ENCODE results near the gene RIMKLA.

The RIMKLA gene

GRCh38 chr1:42335809-42336518, 44.6 kb upstream of the RIMKLA start:
- peak overlapping the region; percentile 90 for H3K27ac Mint-ChIP-seq
- H3K4me3 Mint-ChIP-seq: peak overlapping the region; percentile 86
- TF ChIP-seq, protein P1, sequence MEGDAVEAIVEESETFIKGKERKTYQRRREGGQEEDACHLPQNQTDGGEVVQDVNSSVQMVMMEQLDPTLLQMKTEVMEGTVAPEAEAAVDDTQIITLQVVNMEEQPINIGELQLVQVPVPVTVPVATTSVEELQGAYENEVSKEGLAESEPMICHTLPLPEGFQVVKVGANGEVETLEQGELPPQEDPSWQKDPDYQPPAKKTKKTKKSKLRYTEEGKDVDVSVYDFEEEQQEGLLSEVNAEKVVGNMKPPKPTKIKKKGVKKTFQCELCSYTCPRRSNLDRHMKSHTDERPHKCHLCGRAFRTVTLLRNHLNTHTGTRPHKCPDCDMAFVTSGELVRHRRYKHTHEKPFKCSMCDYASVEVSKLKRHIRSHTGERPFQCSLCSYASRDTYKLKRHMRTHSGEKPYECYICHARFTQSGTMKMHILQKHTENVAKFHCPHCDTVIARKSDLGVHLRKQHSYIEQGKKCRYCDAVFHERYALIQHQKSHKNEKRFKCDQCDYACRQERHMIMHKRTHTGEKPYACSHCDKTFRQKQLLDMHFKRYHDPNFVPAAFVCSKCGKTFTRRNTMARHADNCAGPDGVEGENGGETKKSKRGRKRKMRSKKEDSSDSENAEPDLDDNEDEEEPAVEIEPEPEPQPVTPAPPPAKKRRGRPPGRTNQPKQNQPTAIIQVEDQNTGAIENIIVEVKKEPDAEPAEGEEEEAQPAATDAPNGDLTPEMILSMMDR (IDR thresholded peaks at IDR 0.05): no peak
- no peaks in the 10 kb centered on the region for H3K27me3 Mint-ChIP-seq (ENCODE audit: low read depth, poor library complexity)
- H3K4me1 Mint-ChIP-seq: peaks cover 60% of the 10 kb centered on the region
- peaks cover 10% of the 10 kb centered on the region for H3K36me3 Mint-ChIP-seq (ENCODE audit: low read depth)
- no peaks in the 10 kb centered on the region for H3K9me3 Mint-ChIP-seq
- DNase-seq: no peak

GRCh38 chr1:42336978-42337377, 43.6 kb upstream of the RIMKLA start:
- Mint-ChIP-seq H3K4me3 (peak overlapping the region; percentile 17), H3K27me3 (ENCODE audit: low read depth, poor library complexity) (no peaks in the 10 kb centered on the region), H3K9me3 (no peaks in the 10 kb centered on the region), H3K27ac (peak overlapping the region; percentile 24), H3K36me3 (ENCODE audit: low read depth) (peaks cover 6% of the 10 kb centered on the region), H3K4me1 (peaks cover 61% of the 10 kb centered on the region)
- TF ChIP-seq, protein P1 (IDR thresholded peaks at IDR 0.05): no peak
- DNase-seq: no peak

DNA sequence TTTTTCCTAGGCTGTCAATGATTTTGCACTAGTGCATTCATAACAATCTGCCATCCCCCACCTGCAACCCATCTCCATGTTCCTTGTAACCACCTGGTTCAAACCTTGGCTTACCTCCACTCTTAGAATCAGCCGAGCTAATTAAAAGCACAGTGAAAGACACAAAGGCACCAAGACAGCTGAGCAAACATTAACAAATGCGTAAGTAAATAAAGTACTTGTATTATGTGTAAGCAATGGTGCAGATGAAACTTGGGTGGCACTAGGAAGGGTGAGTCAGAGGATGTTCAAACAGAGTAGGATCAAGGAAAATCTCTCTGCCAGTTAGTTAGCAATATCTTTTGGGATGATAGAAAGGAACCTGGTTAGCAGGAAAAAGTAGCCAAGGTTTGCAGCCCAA, 40.5 kb upstream of the RIMKLA start:
- H3K4me1 Mint-ChIP-seq: peaks cover 39% of the 10 kb centered on the region
- no peaks in the 10 kb centered on the region for H3K9me3 Mint-ChIP-seq
- H3K27me3 Mint-ChIP-seq (ENCODE audit: low read depth, poor library complexity): no peaks in the 10 kb centered on the region
- no peak overlapping the region for H3K27ac Mint-ChIP-seq
- H3K36me3 Mint-ChIP-seq (ENCODE audit: low read depth): no peaks in the 10 kb centered on the region
- no peak for DNase-seq
- H3K4me3 Mint-ChIP-seq: no peak overlapping the region
- TF ChIP-seq, protein P1 (IDR thresholded peaks at IDR 0.05): no peak

DNA sequence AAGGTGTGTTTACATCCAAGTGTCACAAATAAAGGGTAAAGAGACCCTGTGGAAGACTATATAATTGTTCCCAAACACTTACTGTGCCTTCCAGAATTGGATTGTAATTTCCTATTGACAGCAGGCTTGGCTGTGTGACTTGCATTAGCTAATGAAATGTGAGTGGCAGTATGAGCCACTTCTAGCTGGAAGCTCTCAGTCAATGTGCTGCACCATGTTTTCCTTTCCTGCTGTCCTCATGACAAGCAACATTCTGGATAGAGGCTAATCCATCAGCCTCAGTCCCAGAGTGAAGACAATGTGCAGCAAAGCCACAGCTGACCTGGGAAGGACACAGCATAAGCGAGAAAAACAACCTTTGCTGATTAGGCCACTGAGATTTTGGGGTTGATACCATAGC, 39.7 kb upstream of the RIMKLA start:
- Mint-ChIP-seq H3K36me3 (ENCODE audit: low read depth) (no peaks in the 10 kb centered on the region), H3K27me3 (ENCODE audit: low read depth, poor library complexity) (no peaks in the 10 kb centered on the region), H3K27ac (no peak overlapping the region), H3K9me3 (no peaks in the 10 kb centered on the region), H3K4me3 (no peak overlapping the region), H3K4me1 (peaks cover 37% of the 10 kb centered on the region)
- TF ChIP-seq, protein P1 (IDR thresholded peaks at IDR 0.05): no peak
- no peak for DNase-seq

GRCh38 chr1:42343049-42343448, 37.5 kb upstream of the RIMKLA start:
- H3K36me3 Mint-ChIP-seq (ENCODE audit: low read depth): no peaks in the 10 kb centered on the region
- H3K27ac Mint-ChIP-seq: no peak overlapping the region
- TF ChIP-seq, protein P1 (IDR thresholded peaks at IDR 0.05): no peak
- no peaks in the 10 kb centered on the region for H3K9me3 Mint-ChIP-seq
- peaks cover 4% of the 10 kb centered on the region for H3K27me3 Mint-ChIP-seq (ENCODE audit: low read depth, poor library complexity)
- no peak overlapping the region for H3K4me3 Mint-ChIP-seq
- peaks cover 21% of the 10 kb centered on the region for H3K4me1 Mint-ChIP-seq
- no peak for DNase-seq

- DNase-seq: no peak
- H3K4me3 Mint-ChIP-seq: no peak overlapping the region
- H3K27me3 Mint-ChIP-seq (ENCODE audit: low read depth, poor library complexity): peaks cover 12% of the 10 kb centered on the region
- no peaks in the 10 kb centered on the region for H3K36me3 Mint-ChIP-seq (ENCODE audit: low read depth)
- H3K4me1 Mint-ChIP-seq: no peaks in the 10 kb centered on the region
- H3K9me3 Mint-ChIP-seq: no peaks in the 10 kb centered on the region
- TF ChIP-seq, protein P1 (IDR thresholded peaks at IDR 0.05): no peak
- no peak overlapping the region for H3K27ac Mint-ChIP-seq
Measured at GRCh38 chr1:42348498-42348897, 32.1 kb upstream of the RIMKLA start.
